Mesendoderm (in vitro differentiated cells): ENCODE results near the gene RBFOX1.

ENCODE experiments used
- DNase-seq: peaks from one replicate; pipeline ENCODE4 v3.0.0; 2013
- H2AK5ac ChIP-seq: 2 replicates; pipeline ENCODE4 v1.6.1; 2013; ENCODE audit warnings: low read length, inconsistent platforms
- H2BK120ac ChIP-seq: 2 replicates; pipeline ENCODE4 v1.6.1; 2013; ENCODE audit warnings: low read depth, mild to moderate bottlenecking, low read length, moderate library complexity, mixed read lengths
- H2BK15ac ChIP-seq: replicated peaks from 2 replicates; pipeline ENCODE4 v1.6.1; 2013; ENCODE audit warnings: low read depth, mild to moderate bottlenecking, moderate library complexity
- H2BK5ac ChIP-seq: 2 replicates; pipeline ENCODE4 v1.6.1; 2013; ENCODE audit warnings: low read length, inconsistent platforms
- H3K18ac ChIP-seq: 2 replicates; pipeline ENCODE4 v1.6.1; 2013; ENCODE audit warnings: mild to moderate bottlenecking, low read length, mixed read lengths
- H3K23ac ChIP-seq: one replicate; pipeline ENCODE4 v1.6.1; 2013; ENCODE audit warnings: low read length
- H3K27ac ChIP-seq: 2 replicates; pipeline ENCODE4 v1.5.1; 2013; ENCODE audit warnings: low read depth, mild to moderate bottlenecking, inconsistent platforms, low read length, moderate library complexity
- H3K27me3 ChIP-seq: 2 replicates; pipeline ENCODE4 v1.6.1; 2013; ENCODE audit warnings: low read length, control low read depth, mild to moderate bottlenecking, inconsistent platforms; ENCODE audit not compliant: insufficient read depth, poor library complexity
- H3K36me3 ChIP-seq: 2 replicates; pipeline ENCODE4 v1.6.1; 2013; ENCODE audit warnings: low read length, inconsistent platforms; ENCODE audit not compliant: control insufficient read depth, insufficient read depth
- H3K4ac ChIP-seq: one replicate; pipeline ENCODE4 v1.6.1; 2013; ENCODE audit warnings: low read depth, mild to moderate bottlenecking, low read length, moderate library complexity
- H3K4me1 ChIP-seq: 2 replicates; pipeline ENCODE4 v1.6.1; 2013; ENCODE audit warnings: low read depth, low read length, inconsistent platforms; ENCODE audit not compliant: control insufficient read depth
- H3K4me2 ChIP-seq: 2 replicates; pipeline ENCODE4 v1.6.1; 2013; ENCODE audit warnings: low read length
- H3K4me3 ChIP-seq: 2 replicates; pipeline ENCODE4 v1.5.1; 2013; ENCODE audit warnings: mild to moderate bottlenecking, low read length
- H3K56ac ChIP-seq: one replicate; pipeline ENCODE4 v1.6.1; 2013; ENCODE audit warnings: low read length
- H3K79me1 ChIP-seq: 2 replicates; pipeline ENCODE4 v1.6.1; 2013; ENCODE audit warnings: low read length, inconsistent platforms
- H3K79me2 ChIP-seq: 2 replicates; pipeline ENCODE4 v1.6.1; 2013; ENCODE audit warnings: mild to moderate bottlenecking, low read length; ENCODE audit not compliant: control insufficient read depth, insufficient read depth
- H3K9ac ChIP-seq: 2 replicates; pipeline ENCODE4 v1.6.1; 2013; ENCODE audit warnings: low read length, inconsistent platforms
- H4K5ac ChIP-seq: one replicate; pipeline ENCODE4 v1.6.1; 2013; ENCODE audit warnings: low read length
- H4K8ac ChIP-seq: one replicate; pipeline ENCODE4 v1.6.1; 2013; ENCODE audit warnings: low read depth, mild to moderate bottlenecking, control low read depth, low read length, moderate library complexity
- WGBS: extraction: QIAGEN DNeasy Blood & Tissue Kit; methylation state at CpG from one replicate; pipeline ENCODE4 v1.1.7; 2013; ENCODE audit warnings: low lambda C conversion rate, missing lambda C conversion rate; ENCODE audit not compliant: insufficient coverage; ENCODE audit errors: extremely low coverage; 5-methylcytosine and 5-hydroxymethylcytosine counted together

Gene RBFOX1

GRCh38 chr16:7437843-7438242 is 105.2 kb downstream of the RBFOX1 start:
- Histone ChIP-seq H3K9ac (no peak overlapping the region), H3K27ac (no peak overlapping the region), H3K18ac (no peak overlapping the region), H3K4me3 (no peak overlapping the region), H3K79me2 (no peaks in the 10 kb centered on the region), H3K4ac (no peak overlapping the region), H2BK5ac (no peak overlapping the region), H3K56ac (no peak overlapping the region), H3K4me1 (peaks cover 7% of the 10 kb centered on the region), H3K4me2 (no peak overlapping the region), H2AK5ac (no peak overlapping the region), H2BK15ac (no peak overlapping the region), H4K5ac (no peak overlapping the region), H3K27me3 (no peaks in the 10 kb centered on the region), H2BK120ac (no peak overlapping the region), H3K23ac (no peak overlapping the region), H4K8ac (no peak overlapping the region), H3K79me1 (no peaks in the 10 kb centered on the region), H3K36me3 (no peaks in the 10 kb centered on the region)
- WGBS: no CpG with 5 or more reads among the region's 7 CpGs
- DNase-seq: no peak

GRCh38 chr16:7438601-7439000 is 106.0 kb downstream of the RBFOX1 start:
- H3K4ac ChIP-seq: no peak overlapping the region
- no peaks in the 10 kb centered on the region for H3K79me1 ChIP-seq
- no peak for DNase-seq
- no peaks in the 10 kb centered on the region for H3K79me2 ChIP-seq
- H4K5ac ChIP-seq: no peak overlapping the region
- H3K4me2 ChIP-seq: no peak overlapping the region
- H3K4me3 ChIP-seq: no peak overlapping the region
- H3K4me1 ChIP-seq: peaks cover 4% of the 10 kb centered on the region
- H3K27me3 ChIP-seq: no peaks in the 10 kb centered on the region
- no peak overlapping the region for H4K8ac ChIP-seq
- H3K23ac ChIP-seq: no peak overlapping the region
- H3K9ac ChIP-seq: no peak overlapping the region
- no peak overlapping the region for H2AK5ac ChIP-seq
- WGBS: no CpG with 5 or more reads among the region's 5 CpGs
- no peak overlapping the region for H3K18ac ChIP-seq
- no peak overlapping the region for H2BK120ac ChIP-seq
- no peaks in the 10 kb centered on the region for H3K36me3 ChIP-seq
- no peak overlapping the region for H3K56ac ChIP-seq
- H3K27ac ChIP-seq: no peak overlapping the region
- no peak overlapping the region for H2BK5ac ChIP-seq
- no peak overlapping the region for H2BK15ac ChIP-seq

GRCh38 chr16:7439518-7439917 is 106.9 kb downstream of the RBFOX1 start:
- no peaks in the 10 kb centered on the region for H3K36me3 ChIP-seq
- no peak overlapping the region for H2BK120ac ChIP-seq
- no peak overlapping the region for H3K23ac ChIP-seq
- no peak overlapping the region for H3K56ac ChIP-seq
- no peaks in the 10 kb centered on the region for H3K79me1 ChIP-seq
- H3K4me1 ChIP-seq: peaks cover 4% of the 10 kb centered on the region
- no peak overlapping the region for H2BK15ac ChIP-seq
- no peak overlapping the region for H4K8ac ChIP-seq
- no CpG with 5 or more reads among the region's 4 CpGs for WGBS
- no peaks in the 10 kb centered on the region for H3K79me2 ChIP-seq
- no peak overlapping the region for H3K27ac ChIP-seq
- no peak overlapping the region for H4K5ac ChIP-seq
- H3K18ac ChIP-seq: no peak overlapping the region
- H3K9ac ChIP-seq: no peak overlapping the region
- no peak overlapping the region for H3K4me2 ChIP-seq
- no peak overlapping the region for H2BK5ac ChIP-seq
- no peak overlapping the region for H3K4ac ChIP-seq
- no peak overlapping the region for H3K4me3 ChIP-seq
- H2AK5ac ChIP-seq: no peak overlapping the region
- DNase-seq: no peak
- H3K27me3 ChIP-seq: no peaks in the 10 kb centered on the region

- Histone ChIP-seq H2BK15ac (no peak overlapping the region), H3K79me1 (no peaks in the 10 kb centered on the region), H3K4me3 (no peak overlapping the region), H2BK120ac (peak overlapping the region; percentile 74), H3K79me2 (no peaks in the 10 kb centered on the region), H3K4ac (no peak overlapping the region), H3K18ac (peak overlapping the region; percentile 90), H3K23ac (no peak overlapping the region), H3K9ac (no peak overlapping the region), H4K8ac (no peak overlapping the region), H3K27me3 (no peaks in the 10 kb centered on the region), H3K56ac (no peak overlapping the region), H2AK5ac (no peak overlapping the region), H2BK5ac (no peak overlapping the region), H3K36me3 (no peaks in the 10 kb centered on the region), H3K4me1 (peaks cover 4% of the 10 kb centered on the region), H3K4me2 (no peak overlapping the region), H4K5ac (no peak overlapping the region), H3K27ac (peak overlapping the region; percentile 67)
- no CpG with 5 or more reads among the region's 6 CpGs for WGBS
- DNase-seq: peak; percentile 81
These were observed 108.3 kb downstream of the RBFOX1 start for GRCh38 chr16:7440886-7441400.

- no peak overlapping the region for H3K4me2 ChIP-seq
- no peak overlapping the region for H4K5ac ChIP-seq
- no peak overlapping the region for H2AK5ac ChIP-seq
- no peak overlapping the region for H4K8ac ChIP-seq
- H2BK5ac ChIP-seq: no peak overlapping the region
- DNase-seq: no peak
- H3K36me3 ChIP-seq: no peaks in the 10 kb centered on the region
- H3K23ac ChIP-seq: no peak overlapping the region
- H3K9ac ChIP-seq: no peak overlapping the region
- no CpG with 5 or more reads among the region's 7 CpGs for WGBS
- peak overlapping the region; percentile 59 for H3K56ac ChIP-seq
- no peaks in the 10 kb centered on the region for H3K79me1 ChIP-seq
- H3K27me3 ChIP-seq: no peaks in the 10 kb centered on the region
- H2BK120ac ChIP-seq: peak overlapping the region; percentile 37
- no peak overlapping the region for H3K4ac ChIP-seq
- H2BK15ac ChIP-seq: no peak overlapping the region
- H3K27ac ChIP-seq: no peak overlapping the region
- H3K4me3 ChIP-seq: no peak overlapping the region
- peak overlapping the region; percentile 16 for H3K18ac ChIP-seq
- H3K79me2 ChIP-seq: no peaks in the 10 kb centered on the region
- peaks cover 4% of the 10 kb centered on the region for H3K4me1 ChIP-seq
These were observed 109.4 kb downstream of the RBFOX1 start for GRCh38 chr16:7442050-7442449.

GRCh38 chr16:7443142-7443541 is 110.5 kb downstream of the RBFOX1 start:
- no peaks in the 10 kb centered on the region for H3K79me1 ChIP-seq
- H3K27me3 ChIP-seq: no peaks in the 10 kb centered on the region
- H3K23ac ChIP-seq: no peak overlapping the region
- no peak overlapping the region for H2AK5ac ChIP-seq
- no peaks in the 10 kb centered on the region for H3K79me2 ChIP-seq
- no peak overlapping the region for H2BK15ac ChIP-seq
- no peak overlapping the region for H3K4me3 ChIP-seq
- H3K4me1 ChIP-seq: peaks cover 4% of the 10 kb centered on the region
- no peak overlapping the region for H3K27ac ChIP-seq
- no peak overlapping the region for H3K18ac ChIP-seq
- no peak overlapping the region for H2BK5ac ChIP-seq
- DNase-seq: no peak
- no peak overlapping the region for H3K9ac ChIP-seq
- no peak overlapping the region for H3K4ac ChIP-seq
- no peaks in the 10 kb centered on the region for H3K36me3 ChIP-seq
- no peak overlapping the region for H4K8ac ChIP-seq
- no CpG with 5 or more reads among the region's 4 CpGs for WGBS
- no peak overlapping the region for H3K4me2 ChIP-seq
- H3K56ac ChIP-seq: no peak overlapping the region
- H4K5ac ChIP-seq: no peak overlapping the region
- H2BK120ac ChIP-seq: no peak overlapping the region
